Smooth muscle cell (in vitro differentiated cells): ENCODE measurements around the gene ZC3H10. TPM values are rescaled to one million over a fixed set of nuclear protein-coding genes. Genes with fewer than 3 reads are reported as not detected.

Experiments used
- DNase-seq: peaks from one replicate; lab custom pipeline; 2025; ENCODE audit not compliant: unreplicated experiment; lab: John Stamatoyannopoulos, UW
- H2AFZ ChIP-seq: fragments of 200-600 bp; sonication (generic); 2 replicates; pipeline ENCODE4 v1.6.0; 2016; ENCODE audit warnings: antibody characterized with exemption, low read depth, mild to moderate bottlenecking
- H3F3A ChIP-seq: fragments of 200-600 bp; sonication (generic); 2 replicates; pipeline ENCODE4 v1.6.0; 2017; ENCODE audit warnings: antibody characterized with exemption, low read depth
- H3K27ac ChIP-seq: fragments of 200-600 bp; sonication (generic); 2 replicates; pipeline ENCODE4 v1.5.1; 2016; ENCODE audit warnings: low read depth, mild to moderate bottlenecking
- H3K27me3 ChIP-seq: fragments of 200-600 bp; sonication (generic); 2 replicates; pipeline ENCODE4 v1.6.1; 2016; ENCODE audit warnings: low read depth, mild to moderate bottlenecking
- H3K36me3 ChIP-seq: fragments of 200-600 bp; sonication (generic); 2 replicates; pipeline ENCODE4 v1.5.1; 2016; ENCODE audit warnings: low read depth
- H3K4me1 ChIP-seq: fragments of 200-600 bp; sonication (generic); 2 replicates; pipeline ENCODE4 v1.5.1; 2016; ENCODE audit warnings: low read depth
- H3K4me2 ChIP-seq: fragments of 200-600 bp; sonication (generic); 2 replicates; pipeline ENCODE4 v1.6.0; 2016; ENCODE audit warnings: mild to moderate bottlenecking
- H3K4me3 ChIP-seq: fragments of 200-600 bp; sonication (generic); 2 replicates; pipeline ENCODE4 v1.5.1; 2016; ENCODE audit warnings: mild to moderate bottlenecking
- H3K79me2 ChIP-seq: fragments of 200-600 bp; sonication (generic); 2 replicates; pipeline ENCODE4 v1.6.0; 2016; ENCODE audit warnings: low read depth, mild to moderate bottlenecking
- H3K9ac ChIP-seq: fragments of 200-600 bp; sonication (generic); 2 replicates; pipeline ENCODE4 v1.6.0; 2016; ENCODE audit warnings: low read depth
- H3K9me3 ChIP-seq: fragments of 200-600 bp; sonication (generic); replicated peaks from 2 replicates; pipeline ENCODE4 v1.5.1; 2016; ENCODE audit warnings: low read depth
- H4K20me1 ChIP-seq: fragments of 200-600 bp; sonication (generic); 2 replicates; pipeline ENCODE4 v1.6.0; 2016; ENCODE audit warnings: low read depth
- CTCF ChIP-seq: fragments of 200-600 bp; sonication (generic); IDR thresholded peaks from 2 replicates; pipeline ENCODE4 v1.5.1; 2017; ENCODE audit warnings: borderline replicate concordance, mild to moderate bottlenecking, antibody characterized with exemption; ENCODE audit not compliant: insufficient read depth, poor library complexity, severe bottlenecking
- WGBS: methylation state at CpG from one replicate; pipeline ENCODE4 v1.1.7; 2016; ENCODE audit warnings: low lambda C conversion rate; 5-methylcytosine and 5-hydroxymethylcytosine counted together
- polyA plus RNA-seq: library from polyadenylated mRNA; unstranded; fragments of >200 nt; fragmentation: Nextera tagmentation; extraction: Ambion mirVana; gene quantifications from 2 replicates; pipeline ENCODE4 v1.2.1, GENCODE V29; 2016
- total RNA-seq: library from RNA; depleted of rRNA; stranded (reverse); fragments of >200 nt; gene quantifications from 2 replicates; pipeline ENCODE4 v1.2.3, GENCODE V29; 2014

Gene ZC3H10
- total and polyA plus RNA-seq, 2 experiments from 2014 or later, result 1.9 to 2.8 TPM

GRCh38 chr12:56104109-56104814 lies 13.8 kb upstream of the ZC3H10 start, which contains the start of gene PA2G4:
TSS of gene PA2G4 (plus strand) at chr12:56104559. CDS start at chr12:56104738, 179 bp downstream.
- peak within 1 kb of the TSS; percentile 96 for H3K4me2 ChIP-seq
- peaks cover 18% of the 10 kb centered on the region for H3K4me1 ChIP-seq
- no peaks in the 10 kb centered on the region for H3K9me3 ChIP-seq
- H3K36me3 ChIP-seq, result peaks cover 7% of the 10 kb centered on the region
- peak within 1 kb of the TSS; percentile 90 for H2AFZ ChIP-seq
- peak; percentile 84 for DNase-seq
- H3K79me2 ChIP-seq, result peaks cover 26% of the 10 kb centered on the region
- 1% methylated on average over 60 of the region's 60 CpGs for WGBS
- H3K27me3 ChIP-seq, result no peaks in the 10 kb centered on the region
- peaks cover 13% of the 10 kb centered on the region for H4K20me1 ChIP-seq
- H3K27ac ChIP-seq, result peak within 1 kb of the TSS; percentile 77
- H3K4me3 ChIP-seq, result peak within 1 kb of the TSS; percentile 90
- H3K9ac ChIP-seq, result peak within 1 kb of the TSS; percentile 84
- H3F3A ChIP-seq, result no peaks in the 10 kb centered on the region
- no peak for TF ChIP-seq CTCF

- Histone ChIP-seq H3F3A (no peaks in the 10 kb centered on the region), H3K27me3 (no peaks in the 10 kb centered on the region), H3K9me3 (no peaks in the 10 kb centered on the region), H3K36me3 (peaks cover 7% of the 10 kb centered on the region), H3K4me1 (peaks cover 18% of the 10 kb centered on the region), H3K27ac (peak overlapping the region; percentile 77), H3K4me3 (peak overlapping the region; percentile 90), H3K4me2 (peak overlapping the region; percentile 96), H2AFZ (peak overlapping the region; percentile 89), H3K79me2 (peaks cover 26% of the 10 kb centered on the region), H3K9ac (peak overlapping the region; percentile 84), H4K20me1 (peaks cover 13% of the 10 kb centered on the region)
- 2% methylated on average over 33 of the region's 40 CpGs for WGBS
- TF ChIP-seq CTCF, result no peak
- DNase-seq, result no peak
These were observed 13.1 kb upstream of the ZC3H10 start for GRCh38 chr12:56104815-56105608.

- Histone ChIP-seq H3K4me2 (peak overlapping the region; percentile 96), H3K36me3 (peaks cover 7% of the 10 kb centered on the region), H3K9ac (peak overlapping the region; percentile 84), H3K4me1 (peaks cover 18% of the 10 kb centered on the region), H3K4me3 (peak overlapping the region; percentile 90), H3F3A (no peaks in the 10 kb centered on the region), H3K27ac (peak overlapping the region; percentile 18), H3K79me2 (peaks cover 26% of the 10 kb centered on the region), H4K20me1 (peaks cover 13% of the 10 kb centered on the region), H3K9me3 (no peaks in the 10 kb centered on the region), H3K27me3 (no peaks in the 10 kb centered on the region), H2AFZ (no peak overlapping the region)
- WGBS, result 42% methylated on average over 2 of the region's 2 CpGs
- no peak for DNase-seq
- no peak for TF ChIP-seq CTCF
These were observed 12.5 kb upstream of the ZC3H10 start for GRCh38 chr12:56105609-56105902.
